T-cell (primary cell): ENCODE measurements around the gene BORCS6. TPM values are rescaled to one million over a fixed set of nuclear protein-coding genes. Genes with fewer than 3 reads are reported as not detected.

Source experiments
- ATAC-seq, 4 experiments: fragments of 200-7000 bp in 3 of 4; fragments of 150-1000 bp in 1 of 4; cut with Tn5 transposase; replicated peaks in 1 of 4; 1 replicate in 3 of 4; 2 replicates in 1 of 4; pipeline ENCODE4 v1.10.0; 2021; ENCODE audit warnings: moderate library complexity in 3 of 4, mild to moderate bottlenecking in 2 of 4, moderate number of reproducible peaks in 1 of 4
- CTCF ChIA-PET, 2 donors: fragments of 300-600 bp; sonication (Branson Sonifier 250); formaldehyde crosslinking; loops; one replicate each; lab custom pipeline; 2022; ENCODE audit warnings: antibody characterized with exemption in 2 of 2; lab: Charles Lee
- POLR2A ChIA-PET, 2 donors: fragments of 300-600 bp; sonication (Branson Sonifier 250); formaldehyde crosslinking; loops; one replicate each; lab custom pipeline; 2022; ENCODE audit warnings: antibody characterized with exemption in 2 of 2; lab: Charles Lee
- DNase-seq, 35 experiments: peaks; one replicate each; pipeline versions ENCODE4 v3.0.0 to v3.0.0-alpha.2; 2013 to 2023
- H3K27ac ChIP-seq: one replicate; pipeline ENCODE4 v1.5.1; 2013; ENCODE audit warnings: low read length
- H3K27me3 ChIP-seq, 2 experiments: replicated peaks in 1 of 2; 1 replicate in 1 of 2; 2 replicates in 1 of 2; pipeline versions ENCODE4 v1.6.1 to v1.7.0; 2013; ENCODE audit warnings: low read length in 1 of 2, mixed read lengths in 1 of 2; ENCODE audit not compliant: control insufficient read depth in 2 of 2, insufficient read depth in 2 of 2; ENCODE audit errors: extremely low read depth in 1 of 2
- H3K36me3 ChIP-seq, 2 donors: 1 replicate in 1 of 2; 2 replicates in 1 of 2; pipeline versions ENCODE4 v1.6.1 to v1.7.0; 2013; ENCODE audit warnings: low read length in 1 of 2; ENCODE audit not compliant: control insufficient read depth in 2 of 2, insufficient read depth in 1 of 2; ENCODE audit errors: extremely low read depth in 1 of 2
- H3K4me1 ChIP-seq, 2 experiments: 1 replicate in 1 of 2; 2 replicates in 1 of 2; pipeline versions ENCODE4 v1.6.1 to v1.7.0; 2013; ENCODE audit warnings: low read length in 2 of 2, mixed read lengths in 1 of 2; ENCODE audit not compliant: insufficient read depth in 2 of 2, control insufficient read depth in 1 of 2; ENCODE audit errors: extremely low read depth in 1 of 2
- H3K4me3 ChIP-seq, 2 donors: 1 replicate in 1 of 2; 2 replicates in 1 of 2; pipeline versions ENCODE4 v1.5.1 to v1.7.0; 2013; ENCODE audit warnings: mild to moderate bottlenecking in 2 of 2, low read length in 1 of 2, moderate library complexity in 1 of 2; ENCODE audit not compliant: control insufficient read depth in 1 of 2; ENCODE audit errors: extremely low read depth in 1 of 2
- H3K9me3 ChIP-seq: 2 replicates; pipeline ENCODE4 v1.7.0; 2013
- H3K27ac Mint-ChIP-seq, 2 donors: one replicate each; pipeline ENCODE4 v1.8.0; 2020 to 2021; ENCODE audit warnings: mild to moderate bottlenecking in 2 of 2, mixed read lengths in 2 of 2
- H3K27me3 Mint-ChIP-seq, 2 donors: one replicate each; pipeline ENCODE4 v1.8.0; 2021 to 2022; ENCODE audit warnings: mixed read lengths in 2 of 2
- H3K36me3 Mint-ChIP-seq: one replicate; pipeline ENCODE4 v1.8.0; 2021; ENCODE audit warnings: mixed read lengths
- H3K4me1 Mint-ChIP-seq, 3 donors: one replicate each; pipeline ENCODE4 v1.8.0; 2020 to 2022; ENCODE audit warnings: mixed read lengths in 3 of 3, mild to moderate bottlenecking in 1 of 3
- H3K4me3 Mint-ChIP-seq, 3 donors: one replicate each; pipeline ENCODE4 v1.8.0; 2020 to 2022; ENCODE audit warnings: mild to moderate bottlenecking in 3 of 3, mixed read lengths in 3 of 3, moderate library complexity in 3 of 3
- H3K9me3 Mint-ChIP-seq, 3 donors: one replicate each; pipeline ENCODE4 v1.8.0; 2020 to 2022; ENCODE audit warnings: mixed read lengths in 3 of 3
- WGBS: methylation state at CpG from one replicate; pipeline ENCODE4 v1.1.5; 2013; ENCODE audit warnings: missing lambda C conversion rate; ENCODE audit not compliant: insufficient coverage; 5-methylcytosine and 5-hydroxymethylcytosine counted together
- total RNA-seq, 35 experiments: library from RNA in 6 of 35; stranded (reverse) in 6 of 35; fragments of 120-200 nt in 1 of 35; gene quantifications; one replicate each; pipeline versions ENCODE4 v1.2.1 to v1.2.4 and lab custom pipeline; 2013 to 2026

The BORCS6 gene
- total RNA-seq, 5 donors from 2014 or later (not counting 1 experiment from before 2014, with no cell fraction given): 6.7 to 21.3 (median 17.2) TPM

DNA sequence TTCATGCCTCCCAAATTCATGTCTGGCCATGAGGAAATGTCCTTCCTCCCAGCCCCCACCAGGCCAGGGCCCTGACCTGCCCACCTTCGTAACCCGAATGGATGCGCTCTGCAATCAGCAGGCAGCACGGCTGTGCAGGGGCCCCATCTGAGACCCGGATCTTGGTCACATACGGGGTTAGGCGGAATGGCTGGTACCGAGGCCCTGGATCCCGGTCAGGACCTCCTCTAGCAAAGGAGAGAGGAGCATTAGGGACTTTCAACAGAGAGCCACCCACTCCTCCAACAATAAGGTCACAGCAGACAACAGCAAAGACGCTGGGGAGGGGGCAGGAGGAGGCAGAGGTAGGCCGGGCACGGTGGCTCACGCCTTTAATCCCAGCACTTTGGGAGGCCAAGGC, 41.4 kb downstream of the BORCS6 start:
- H3K27ac Mint-ChIP-seq: no peak overlapping the region
- no peak overlapping the region for H3K4me3 ChIP-seq
- H3K27ac ChIP-seq: no peak overlapping the region
- H3K4me1 ChIP-seq: peaks cover 12 to 43% of the 10 kb centered on the region in 2 experiments
- ATAC-seq (no peak), DNase-seq (no peak)
- no peaks in the 10 kb centered on the region for H3K9me3 ChIP-seq
- H3K27me3 Mint-ChIP-seq: no peaks in the 10 kb centered on the region
- no peaks in the 10 kb centered on the region for H3K27me3 ChIP-seq
- 95% methylated on average over 6 of the region's 13 CpGs for WGBS
- ChIA-PET POLR2A (interaction anchor here (0.5 to 1.3 kb wide), 5 partner anchors 8 to 14 kb away, joined by 3 to 8 read pairs (median 4); no protein-coding TSS in a partner anchor), CTCF (interaction anchor here in 1 of 2 donors (1.0 kb wide), 1 partner anchor 10 kb away, joined by 3 read pairs; no protein-coding TSS in a partner anchor)
- H3K4me1 Mint-ChIP-seq: peaks cover 38 to 53% (median 43%) of the 10 kb centered on the region in 3 donors
- H3K36me3 ChIP-seq: peaks cover 20 to 73% of the 10 kb centered on the region in 2 donors
- H3K9me3 Mint-ChIP-seq: no peaks in the 10 kb centered on the region
- H3K4me3 Mint-ChIP-seq: no peak overlapping the region
- peaks cover 34% of the 10 kb centered on the region for H3K36me3 Mint-ChIP-seq

DNA sequence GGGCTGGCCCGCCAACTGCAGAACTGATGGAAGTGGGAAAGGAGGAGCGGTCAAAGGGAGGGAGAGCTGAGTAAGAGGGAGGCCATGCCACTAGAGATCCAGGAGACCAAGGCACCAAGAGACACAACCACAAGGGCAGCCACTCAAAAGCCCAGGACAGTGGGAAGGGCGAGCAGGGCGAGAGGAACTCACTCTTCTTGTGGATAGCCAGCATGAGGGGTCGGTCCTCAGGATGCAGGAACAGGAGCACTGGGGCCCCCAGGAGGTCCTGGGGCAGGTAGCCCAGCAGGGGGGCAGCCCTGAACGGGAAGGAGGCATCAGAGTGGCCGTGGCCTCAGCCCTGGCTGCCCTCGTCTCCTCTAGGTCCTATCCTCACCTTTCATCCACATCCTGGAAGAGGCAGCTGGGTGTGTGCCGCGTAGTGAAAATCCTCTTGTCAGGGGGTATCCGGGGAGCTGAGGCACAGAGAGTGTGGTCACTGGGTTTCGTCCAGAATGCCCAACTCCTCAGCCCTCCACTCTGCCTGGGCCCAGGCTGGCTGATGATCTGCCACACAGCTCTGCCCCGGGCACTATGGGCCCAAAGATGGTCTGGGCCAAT, 42.1 kb downstream of the BORCS6 start:
- Histone ChIP-seq H3K4me3 (no peak overlapping the region), H3K36me3 (peaks cover 20 to 75% of the 10 kb centered on the region in 2 donors), H3K4me1 (peaks cover 8 to 37% of the 10 kb centered on the region in 2 experiments), H3K9me3 (no peaks in the 10 kb centered on the region), H3K27ac (no peak overlapping the region), H3K27me3 (no peaks in the 10 kb centered on the region)
- CTCF ChIA-PET: interaction anchor here in 1 of 2 donors (1.0 kb wide), 1 partner anchor 9 kb away, joined by 3 read pairs; no protein-coding TSS in a partner anchor
- H3K36me3 Mint-ChIP-seq: peaks cover 33% of the 10 kb centered on the region
- POLR2A ChIA-PET: interaction anchor here (0.9 to 1.3 kb wide), 5 partner anchors 8 to 33 kb away, joined by 3 to 8 read pairs (median 4); no protein-coding TSS in a partner anchor
- no peaks in the 10 kb centered on the region for H3K9me3 Mint-ChIP-seq
- peak overlapping the region in 1 of 2 donors; percentile 28 for H3K27ac Mint-ChIP-seq
- no peak for DNase-seq
- H3K4me3 Mint-ChIP-seq: peak overlapping the region in 1 of 3 donors; percentile 53
- no peak for ATAC-seq
- H3K27me3 Mint-ChIP-seq: no peaks in the 10 kb centered on the region
- WGBS: 92% methylated on average over 9 of the region's 13 CpGs
- peaks cover 32 to 53% (median 36%) of the 10 kb centered on the region in 3 donors for H3K4me1 Mint-ChIP-seq

DNA sequence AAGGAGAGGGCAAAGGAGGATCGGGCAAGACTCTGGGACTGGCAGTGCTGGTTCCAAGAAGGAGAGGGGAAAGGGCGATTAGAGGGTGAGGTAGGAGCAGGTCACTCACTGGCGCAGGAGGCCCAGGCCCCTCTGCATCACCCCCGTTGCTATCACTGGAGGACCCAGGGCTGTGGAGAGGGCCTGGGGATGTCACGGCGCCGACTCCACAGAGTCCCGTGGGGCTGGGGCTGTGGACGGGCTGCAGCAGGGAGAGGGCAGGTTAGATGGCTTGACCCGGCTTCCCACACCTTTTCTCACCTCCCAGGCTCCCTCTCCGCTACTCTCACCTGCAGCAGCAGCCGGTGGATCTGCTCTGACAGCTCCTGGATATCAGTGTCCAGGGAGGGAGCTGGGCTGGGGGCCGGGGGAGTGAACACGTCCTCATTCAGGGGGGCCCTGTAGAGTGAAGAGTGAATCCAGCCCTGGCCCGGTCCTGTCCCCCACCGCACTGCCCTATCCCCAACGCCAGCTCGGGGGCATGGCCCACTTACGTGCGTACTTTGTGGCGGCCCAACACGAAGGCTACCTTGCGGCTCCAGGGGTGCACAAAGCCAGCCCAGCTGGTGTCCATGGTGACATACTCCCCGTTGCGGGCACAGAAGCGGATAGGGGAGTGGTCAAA, 42.7 kb downstream of the BORCS6 start:
- no peak overlapping the region for H3K27ac Mint-ChIP-seq
- H3K27ac ChIP-seq: no peak overlapping the region
- peaks cover 33% of the 10 kb centered on the region for H3K36me3 Mint-ChIP-seq

DNA sequence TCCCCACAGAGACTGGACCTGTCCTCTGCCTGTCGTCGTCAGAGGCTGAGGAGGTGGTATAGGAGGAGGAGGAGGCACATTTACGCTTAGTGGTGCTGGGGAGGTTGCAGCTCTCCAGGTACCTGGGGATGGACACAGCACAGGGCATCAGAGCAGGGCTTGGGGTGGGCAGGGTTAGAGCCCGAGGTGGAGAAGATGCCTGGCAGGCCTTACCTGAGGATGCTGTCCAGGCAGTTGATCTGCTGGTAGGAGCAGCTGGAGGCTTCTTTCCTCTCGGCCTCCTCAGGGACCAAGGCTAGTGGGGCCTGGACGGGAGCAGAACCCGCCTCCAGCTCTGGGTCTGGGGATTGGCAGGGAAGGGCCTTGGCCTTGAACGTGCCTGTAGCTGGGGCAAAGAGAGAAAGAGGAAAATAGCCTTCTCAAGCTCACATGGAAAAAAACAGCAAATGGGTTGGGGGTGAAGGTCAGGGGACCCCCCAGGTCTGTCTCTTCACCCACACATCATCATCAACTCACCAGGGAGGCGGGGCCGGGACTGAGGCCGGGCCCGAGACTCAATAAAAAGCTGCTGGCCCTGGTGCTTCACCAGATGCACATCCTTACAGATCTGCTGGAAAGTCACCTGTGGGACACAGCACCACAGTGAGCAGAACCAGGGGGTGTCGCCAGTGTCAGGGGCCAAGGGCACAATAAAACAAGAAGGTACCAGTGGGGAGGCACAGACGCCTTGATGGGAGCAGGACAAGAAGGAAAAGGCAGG, 43.4 kb downstream of the BORCS6 start:
- H3K27me3 ChIP-seq: no peaks in the 10 kb centered on the region
- no peak overlapping the region for H3K27ac ChIP-seq
- Mint-ChIP-seq H3K27ac (no peak overlapping the region), H3K36me3 (peaks cover 39% of the 10 kb centered on the region), H3K27me3 (no peaks in the 10 kb centered on the region), H3K4me3 (peak overlapping the region in 1 of 3 donors; percentile 53), H3K4me1 (peaks cover 19 to 54% (median 25%) of the 10 kb centered on the region in 3 donors), H3K9me3 (no peaks in the 10 kb centered on the region)
- H3K4me1 ChIP-seq: peaks cover 5 to 23% of the 10 kb centered on the region in 2 experiments
- H3K36me3 ChIP-seq: peaks cover 24 to 88% of the 10 kb centered on the region in 2 donors
- H3K9me3 ChIP-seq: no peaks in the 10 kb centered on the region
- CTCF ChIA-PET: no interaction called here
- no peak overlapping the region for H3K4me3 ChIP-seq
- POLR2A ChIA-PET: interaction anchor here in 1 of 2 donors (0.6 to 1.5 kb wide), 3 partner anchors 9 to 34 kb away, joined by 3 read pairs; no protein-coding TSS in a partner anchor
- ATAC-seq: no peak
- no peak for DNase-seq
- WGBS: 92% methylated on average over 8 of the region's 14 CpGs

More for the DNA sequence above, 42.7 kb downstream of the BORCS6 start:
- H3K4me3 Mint-ChIP-seq: peak overlapping the region in 1 of 3 donors; percentile 53
- ATAC-seq (no peak), DNase-seq (peak in 1 of 35 experiments; percentile 7)
- H3K4me1 Mint-ChIP-seq: peaks cover 25 to 57% (median 30%) of the 10 kb centered on the region in 3 donors
- Histone ChIP-seq H3K9me3 (no peaks in the 10 kb centered on the region), H3K27me3 (no peaks in the 10 kb centered on the region), H3K36me3 (peaks cover 22 to 81% of the 10 kb centered on the region in 2 donors), H3K4me3 (no peak overlapping the region), H3K4me1 (peaks cover 5 to 30% of the 10 kb centered on the region in 2 experiments)
- no peaks in the 10 kb centered on the region for H3K27me3 Mint-ChIP-seq
- no peaks in the 10 kb centered on the region for H3K9me3 Mint-ChIP-seq
- 92% methylated on average over 16 of the region's 26 CpGs for WGBS
- CTCF ChIA-PET: no interaction called here
- POLR2A ChIA-PET: interaction anchor here in 1 of 2 donors (1.1 to 1.5 kb wide), 3 partner anchors 10 to 33 kb away, joined by 3 to 4 read pairs (median 3); no protein-coding TSS in a partner anchor

DNA sequence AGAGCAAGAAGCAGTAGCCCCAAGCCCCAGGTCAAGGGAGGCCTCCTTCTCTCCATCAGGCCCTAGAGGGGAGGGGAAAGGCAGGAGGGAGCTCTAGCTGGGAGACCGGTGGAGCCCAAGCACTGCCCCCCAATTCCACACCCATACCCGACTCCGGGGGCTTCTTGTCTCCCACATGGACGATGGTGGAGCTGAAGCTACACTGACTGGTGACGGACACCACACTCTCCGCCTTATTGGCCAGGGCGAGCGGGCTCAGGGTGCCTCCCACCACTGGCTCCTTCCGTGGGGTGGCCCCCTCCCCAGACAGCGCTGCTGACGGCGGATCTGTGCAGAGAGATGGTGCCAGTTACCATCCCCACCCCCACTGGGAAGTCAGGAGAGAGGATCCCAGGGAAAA, 44.2 kb downstream of the BORCS6 start:
- CTCF ChIA-PET: no interaction called here
- Histone ChIP-seq H3K27me3 (no peaks in the 10 kb centered on the region), H3K36me3 (peaks cover 24 to 96% of the 10 kb centered on the region in 2 donors), H3K9me3 (no peaks in the 10 kb centered on the region), H3K4me1 (peaks cover 2 to 16% of the 10 kb centered on the region in 2 experiments), H3K4me3 (no peak overlapping the region), H3K27ac (no peak overlapping the region)
- 96% methylated on average over 5 of the region's 12 CpGs for WGBS
- peaks cover 47% of the 10 kb centered on the region for H3K36me3 Mint-ChIP-seq
- H3K9me3 Mint-ChIP-seq: no peaks in the 10 kb centered on the region
- peak overlapping the region in 1 of 3 donors; percentile 53 for H3K4me3 Mint-ChIP-seq
- ATAC-seq: no peak
- POLR2A ChIA-PET: interaction anchor here (0.6 to 1.5 kb wide), 4 partner anchors 8 to 458 kb away, joined by 3 to 7 read pairs (median 4); no protein-coding TSS in a partner anchor
- H3K4me1 Mint-ChIP-seq: peaks cover 14 to 50% (median 21%) of the 10 kb centered on the region in 3 donors
- no peak overlapping the region for H3K27ac Mint-ChIP-seq
- DNase-seq: peak in 1 of 35 experiments; percentile 7
- no peaks in the 10 kb centered on the region for H3K27me3 Mint-ChIP-seq
